Measurements from ENCODE around the gene DYSF. TPM values are rescaled to one million over a fixed set of nuclear protein-coding genes. Genes with fewer than 3 reads are reported as not detected.
"Not testable (repeated sequence)": the region's sequence is repeated elsewhere in the genome, so short reads cannot be mapped to it uniquely, and the experiment has no call there.

DYSF gene
- total RNA-seq, 1 donor from 2014 or later, result 82.8 TPM

DNA sequence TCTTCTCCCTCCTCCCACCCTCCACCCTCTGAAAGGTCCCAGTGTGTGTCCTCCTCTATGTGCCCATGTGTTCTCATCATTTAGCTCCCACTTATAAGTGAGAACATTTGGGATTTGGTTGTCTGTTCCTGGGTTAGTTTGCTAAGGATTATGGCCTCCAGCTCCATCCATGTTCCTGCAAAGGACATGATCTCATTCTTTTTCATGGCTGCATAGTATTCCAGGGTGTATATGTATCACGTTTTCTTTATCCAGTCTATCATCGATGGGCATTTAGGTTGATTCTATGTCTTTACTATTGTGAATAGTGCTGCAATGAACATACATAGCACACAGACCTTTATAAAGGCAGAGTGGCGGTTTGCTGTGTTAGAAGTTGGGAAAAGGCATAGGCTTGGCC is 38.2 kb downstream of the DYSF start:
- intact Hi-C loops (cut with DNase I), result not testable (repeated sequence)

DNA sequence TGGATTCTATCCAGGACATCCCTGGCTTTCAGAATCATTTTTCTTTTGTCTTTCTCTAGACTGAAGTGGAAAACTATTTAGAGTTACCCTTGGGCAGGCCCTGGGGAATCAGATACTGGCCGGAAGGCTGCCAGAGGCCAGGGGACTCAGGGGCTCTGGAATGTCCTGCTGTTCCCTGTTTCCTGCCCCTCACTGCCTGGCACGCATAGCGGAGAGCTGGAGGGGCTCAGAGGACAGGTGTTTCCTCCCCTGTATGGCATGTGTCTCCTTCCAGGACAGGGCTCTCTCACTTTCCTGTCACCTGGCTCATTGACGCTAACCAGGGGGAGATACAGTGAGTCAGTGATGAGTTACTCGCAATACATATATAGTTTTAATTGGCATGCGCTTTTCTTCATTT is 38.8 kb downstream of the DYSF start:
- DNase-seq (ENCODE audit: low spot score), result peak; percentile 67

More for the DNA sequence above, 38.2 kb downstream of the DYSF start:
- not testable (repeated sequence) for DNase-seq (ENCODE audit: low spot score)

GRCh38 chr2:71494091-71494490 is 40.7 kb downstream of the DYSF start:
- intact Hi-C loops (cut with DNase I), result no loop called here
- no peak for DNase-seq (ENCODE audit: low spot score)

More for the DNA sequence above, 38.8 kb downstream of the DYSF start:
- intact Hi-C loops (cut with DNase I), result no loop called here

DNA sequence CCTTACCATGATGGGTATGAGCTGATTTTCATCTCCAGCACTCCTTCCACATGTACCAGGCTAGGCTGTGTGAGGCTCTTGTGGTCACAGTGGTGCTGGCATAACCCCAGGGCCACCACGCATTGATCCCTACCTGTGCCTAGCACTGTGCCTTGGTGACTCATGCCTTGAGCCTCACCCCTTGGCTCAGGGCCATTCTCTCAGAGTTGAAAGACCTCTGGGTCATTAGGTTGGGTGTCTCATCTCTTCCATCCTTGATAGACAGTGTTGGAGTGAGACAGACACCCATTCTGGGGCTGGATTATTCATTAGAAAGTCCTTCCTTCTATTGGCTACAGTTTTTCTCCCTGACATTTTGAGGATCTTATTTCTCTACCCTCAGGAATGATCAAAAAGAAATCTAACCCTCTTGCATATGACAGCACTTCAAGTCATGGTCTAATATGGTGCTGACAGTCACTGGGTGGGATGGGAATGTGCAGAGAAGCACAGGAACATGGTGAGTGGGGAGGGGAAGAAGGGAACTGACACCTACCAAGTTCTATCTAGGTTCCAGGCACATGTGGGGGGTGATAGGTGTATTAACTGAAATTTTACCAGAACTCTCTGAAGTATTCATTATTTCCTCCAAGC is 41.3 kb downstream of the DYSF start:
- no peak for DNase-seq (ENCODE audit: low spot score)
- intact Hi-C loops (cut with DNase I), result no loop called here

DNA sequence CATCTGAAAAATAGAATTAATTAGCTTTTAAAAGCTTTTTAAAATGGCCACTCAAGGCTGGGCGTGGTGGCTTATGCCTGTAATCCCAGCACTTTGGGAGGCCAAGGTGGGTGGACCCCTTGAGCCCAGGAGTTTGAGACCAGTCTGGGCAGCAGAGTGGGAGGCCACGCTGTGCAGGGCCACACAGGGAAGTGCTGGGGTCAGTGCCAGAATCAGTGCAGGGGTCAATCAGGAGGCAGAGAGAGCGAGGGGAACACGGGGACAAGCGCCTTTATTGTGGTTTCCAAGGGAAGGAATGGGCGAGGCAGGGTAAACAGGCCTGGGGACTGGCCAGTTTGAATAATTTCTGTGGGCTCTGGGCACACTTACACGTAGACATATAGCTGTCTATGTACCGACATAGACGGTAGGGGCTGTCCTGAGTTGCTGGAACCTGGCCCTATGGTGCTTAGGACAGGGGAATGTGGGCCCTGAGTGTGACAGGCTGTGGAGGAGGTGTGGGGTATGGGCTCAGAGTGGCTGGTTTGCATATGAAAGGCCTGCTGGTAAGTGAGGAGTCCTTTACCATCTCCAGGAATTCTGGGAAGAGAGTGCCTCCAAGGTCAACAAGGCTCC is 42.9 kb downstream of the DYSF start:
- no peak for DNase-seq (ENCODE audit: low spot score)
- intact Hi-C loops (cut with DNase I), result no loop called here

- peak; percentile 38 for DNase-seq (ENCODE audit: low spot score)
Measured at GRCh38 chr2:71498261-71498701, 44.9 kb downstream of the DYSF start.

GRCh38 chr2:71499691-71500090 is 46.3 kb downstream of the DYSF start:
- DNase-seq (ENCODE audit: low spot score), result peak; percentile 68
- intact Hi-C loops (cut with DNase I), result loop anchor here (2.0 kb wide), 1 partner anchor 25 kb away; no protein-coding TSS in a partner anchor

More at GRCh38 chr2:71498261-71498701, 44.9 kb downstream of the DYSF start:
- intact Hi-C loops (cut with DNase I), result no loop called here

DNA sequence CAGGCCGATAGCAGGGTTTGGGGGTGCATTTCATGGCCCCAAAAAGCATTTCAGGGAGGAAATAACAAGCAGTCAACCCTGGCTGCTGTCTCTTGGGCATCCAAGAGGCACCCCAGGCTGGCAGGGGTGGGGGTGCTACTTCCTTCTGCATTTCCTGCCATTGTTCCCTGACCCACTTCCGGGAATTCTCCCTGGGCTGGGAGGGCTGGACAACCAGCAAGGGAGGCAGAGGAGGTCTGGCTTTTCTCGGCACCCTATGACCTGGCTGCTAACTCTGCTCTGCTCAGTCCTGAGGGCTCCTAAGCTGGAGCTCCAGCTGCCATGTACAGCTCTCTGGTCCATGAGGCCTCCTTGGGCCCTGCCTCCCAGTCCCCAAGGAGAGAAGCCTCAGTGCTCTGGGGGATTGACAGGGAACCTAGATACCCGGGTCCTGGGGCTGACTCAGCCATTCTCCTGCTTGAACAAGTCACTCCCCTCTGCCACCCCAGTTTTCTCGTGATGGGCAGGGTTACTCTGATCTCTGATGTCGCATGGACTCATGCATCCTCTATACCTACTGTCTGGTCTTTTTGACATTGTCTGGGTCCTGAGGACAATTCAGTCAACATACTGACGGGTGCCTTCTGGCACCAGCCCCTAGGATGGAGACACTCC is 47.2 kb downstream of the DYSF start:
- intact Hi-C loops (cut with DNase I), result loop anchor here (2.0 kb wide), 1 partner anchor 26 kb away; no protein-coding TSS in a partner anchor
- DNase-seq (ENCODE audit: low spot score), result peak; percentile 78

GRCh38 chr2:71502941-71503738 is 49.8 kb downstream of the DYSF start:
- peak; percentile 71 for DNase-seq (ENCODE audit: low spot score)
- intact Hi-C loops (cut with DNase I), result no loop called here

DNA sequence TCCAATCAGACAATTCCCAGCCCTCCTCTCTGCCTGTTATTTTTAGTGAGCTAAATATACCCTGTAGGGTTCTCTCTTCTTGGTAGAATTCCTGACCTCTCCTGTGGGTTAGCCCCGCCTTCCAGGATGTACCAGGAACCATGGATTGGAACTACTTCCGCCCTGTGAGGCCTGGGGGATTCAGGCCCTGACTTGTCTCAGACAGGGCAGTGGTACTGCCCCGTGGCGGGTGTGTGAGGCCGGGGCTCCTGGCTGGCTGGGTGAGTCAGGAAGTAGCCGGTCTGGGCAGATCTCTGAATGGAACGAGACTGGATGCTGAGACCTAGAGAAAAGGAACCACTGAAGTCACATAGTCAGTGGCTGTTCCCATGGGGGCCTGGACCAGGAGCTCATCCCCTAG is 50.5 kb downstream of the DYSF start:
- intact Hi-C loops (cut with DNase I), result no loop called here
- peak; percentile 84 for DNase-seq (ENCODE audit: low spot score)

- intact Hi-C loops (cut with DNase I), result no loop called here
Measured at GRCh38 chr2:71504611-71505010, 51.2 kb downstream of the DYSF start.

GRCh38 chr2:71505086-71505769 is 51.9 kb downstream of the DYSF start:
- peak; percentile 71 for DNase-seq (ENCODE audit: low spot score)
- intact Hi-C loops (cut with DNase I), result no loop called here

More at GRCh38 chr2:71504611-71505010, 51.2 kb downstream of the DYSF start:
- no peak for DNase-seq (ENCODE audit: low spot score)

- peak; percentile 49 for DNase-seq (ENCODE audit: low spot score)
- intact Hi-C loops (cut with DNase I), result loop anchor here (2.0 kb wide), 1 partner anchor 281 kb away; no protein-coding TSS in a partner anchor
Measured at GRCh38 chr2:71505770-71506140, 52.4 kb downstream of the DYSF start.

DNA sequence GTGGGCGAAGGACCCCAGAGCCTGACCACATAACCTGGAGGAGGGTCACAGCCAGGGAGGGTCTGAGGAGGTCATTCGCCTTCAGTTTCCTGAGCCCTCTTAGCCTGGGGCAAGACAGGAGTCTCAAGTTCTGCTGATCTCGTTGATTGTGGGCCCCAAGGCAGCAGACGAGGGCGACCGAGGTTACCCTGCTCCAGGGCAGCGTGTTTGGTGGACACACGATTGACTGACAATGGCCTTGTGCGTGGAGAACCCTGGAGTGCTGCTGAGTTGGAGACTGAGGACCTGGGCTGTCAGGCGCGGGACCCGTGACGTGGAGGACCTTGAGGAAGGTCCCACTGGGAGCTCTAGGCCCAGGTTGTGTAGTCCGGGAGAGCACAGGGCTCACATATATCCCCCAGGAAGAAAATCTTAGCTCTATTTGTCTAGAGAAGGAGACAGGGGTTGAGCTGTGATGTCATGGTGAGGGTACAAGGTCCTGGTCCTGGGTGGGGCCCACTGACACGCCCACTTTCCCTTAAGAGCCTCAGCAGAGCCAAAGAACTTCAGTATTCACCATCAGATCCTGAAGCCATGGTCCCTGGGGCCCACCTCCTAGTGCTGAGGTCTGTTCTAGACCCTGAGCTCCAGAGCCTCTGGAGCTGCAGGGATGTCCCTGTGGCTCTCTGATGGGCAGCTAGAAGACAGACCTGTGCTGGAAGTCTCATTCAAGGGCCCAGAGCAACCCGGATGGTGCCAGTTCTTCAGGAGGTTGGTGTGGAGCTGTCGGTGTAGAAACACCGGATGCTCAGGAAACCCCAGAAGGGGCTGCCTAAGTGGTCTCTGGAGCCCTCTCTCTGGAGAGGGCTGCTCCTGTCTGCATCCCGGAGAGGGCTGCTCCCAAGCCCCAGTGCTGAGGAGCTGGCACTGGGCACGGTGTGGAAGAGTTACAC is 53.1 kb downstream of the DYSF start:
- no peak for DNase-seq (ENCODE audit: low spot score)
- intact Hi-C loops (cut with DNase I), result loop anchor here (2.0 kb wide), 1 partner anchor 282 kb away; no protein-coding TSS in a partner anchor

DNA sequence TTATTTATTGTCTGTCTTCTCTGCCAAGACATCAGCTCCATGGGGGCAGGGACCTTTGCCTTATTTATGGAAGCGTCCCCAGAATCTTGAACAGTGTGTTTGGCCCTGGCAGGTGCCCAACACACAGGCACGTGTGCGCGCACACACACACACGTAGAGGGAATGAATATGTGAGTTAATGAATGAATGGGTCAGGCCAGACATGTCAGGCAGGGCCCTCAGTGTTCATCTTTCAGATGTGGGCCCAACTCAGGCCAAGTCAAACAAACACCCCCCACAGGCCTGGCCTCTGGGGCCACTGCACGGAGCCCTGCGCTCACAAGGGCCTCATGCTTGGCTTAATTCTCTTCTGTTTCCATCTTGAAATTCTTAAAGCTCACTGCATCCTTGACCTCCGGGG is 54.1 kb downstream of the DYSF start:
- DNase-seq (ENCODE audit: low spot score), result no peak
- intact Hi-C loops (cut with DNase I), result loop anchor here (2.0 kb wide), 1 partner anchor 283 kb away; no protein-coding TSS in a partner anchor

DNA sequence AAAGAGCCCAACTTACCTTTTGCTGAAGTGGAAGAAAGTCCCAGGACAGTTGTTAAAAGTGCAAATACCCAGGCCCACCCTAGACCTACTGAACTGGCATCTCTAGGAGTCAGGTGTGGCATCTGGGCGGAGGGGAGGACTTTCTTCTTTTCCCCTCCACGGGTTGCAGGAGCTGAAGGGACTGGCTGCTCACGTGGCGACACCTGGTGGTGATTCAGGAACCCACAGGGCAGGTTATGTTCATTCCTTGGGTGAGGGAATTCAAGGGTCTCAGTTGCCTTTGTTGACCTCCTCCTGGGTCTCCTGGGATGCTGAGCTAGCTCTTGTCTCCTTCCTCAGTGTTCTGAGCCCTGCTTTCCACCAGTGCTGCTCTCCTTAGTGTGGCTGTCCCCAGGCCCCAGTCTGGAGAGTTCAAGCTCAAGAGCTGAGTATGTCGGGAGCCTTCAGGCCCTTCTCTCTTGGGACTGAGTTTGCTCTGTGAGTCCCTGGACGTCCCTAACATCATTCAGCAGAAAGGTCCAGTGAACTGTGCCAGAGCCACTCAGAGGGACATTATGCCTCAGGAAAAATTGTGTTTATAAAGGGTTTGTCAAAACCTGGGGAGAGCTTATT is 56.9 kb downstream of the DYSF start:
- intact Hi-C loops (cut with DNase I), result loop anchor here (1.0 to 10.0 kb wide), 3 partner anchors 49 to 356 kb away; no protein-coding TSS in a partner anchor
- DNase-seq (ENCODE audit: low spot score), result no peak

DNA sequence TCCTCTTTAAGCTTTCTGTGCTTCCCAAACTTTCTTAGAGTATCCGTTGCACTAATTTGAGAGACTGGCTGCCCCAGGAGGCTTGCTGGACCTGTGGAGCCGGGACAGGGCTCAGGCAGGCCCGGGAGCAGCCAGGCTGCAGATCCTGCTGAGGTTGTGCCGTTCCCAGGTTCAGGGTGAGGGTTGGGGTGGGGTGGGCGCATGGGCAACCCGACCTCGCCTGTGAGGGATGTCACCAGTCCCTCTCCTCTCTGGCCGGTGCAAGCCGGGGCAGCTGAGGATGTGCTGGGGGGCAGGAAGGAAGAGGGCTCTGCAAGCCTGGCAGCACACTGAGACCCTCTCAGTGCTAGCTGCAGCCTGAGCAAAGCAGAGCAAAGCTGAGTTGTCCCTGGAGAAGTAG is 57.6 kb downstream of the DYSF start:
- DNase-seq (ENCODE audit: low spot score), result no peak
- intact Hi-C loops (cut with DNase I), result loop anchor here (1.0 to 10.0 kb wide), 3 partner anchors 50 to 356 kb away; no protein-coding TSS in a partner anchor

Measured in cardiac septum (tissue), 1 donor.